Caco-2 (cell line): ENCODE measurements around the gene ANO3. TPM values are rescaled to one million over a fixed set of nuclear protein-coding genes. Genes with fewer than 3 reads are reported as not detected.
A peak's percentile ranks its signal among the peaks of the same experiment; 100 is the strongest.

Experiments used
- BruUV-seq: library from RNA; stranded (reverse); fragments of 400-500 nt; replicated peaks from 2 replicates; lab custom pipeline; 2021; lab: Mats Ljungman, UMichigan
- CTCF ChIA-PET: fragments of 300-600 bp; sonication (Branson Sonifier 250); formaldehyde crosslinking; loops from one replicate; lab custom pipeline; 2022; ENCODE audit warnings: antibody characterized with exemption; lab: Charles Lee
- POLR2A ChIA-PET: fragments of 300-600 bp; sonication (Branson Sonifier 250); formaldehyde crosslinking; loops from one replicate; lab custom pipeline; 2022; ENCODE audit warnings: antibody characterized with exemption; lab: Charles Lee
- DNase-seq, 2 experiments: peaks; one replicate each; pipeline versions ENCODE4 v3.0.0 to v3.0.0-alpha.2; 2020 to 2022
- H3K27me3 ChIP-seq: replicated peaks from 2 replicates; pipeline ENCODE4 v1.6.0; 2011; ENCODE audit warnings: low read length; ENCODE audit not compliant: control insufficient read depth, insufficient read depth
- H3K36me3 ChIP-seq: 2 replicates; pipeline ENCODE4 v1.5.1; 2011; ENCODE audit warnings: low read length; ENCODE audit not compliant: control insufficient read depth, insufficient read depth
- H3K4me1 ChIP-seq: fragments of 250-450 bp; sonication (Bioruptor Pico); 2 replicates; pipeline ENCODE4 v1.5.1; 2020; ENCODE audit warnings: mild to moderate bottlenecking
- H3K4me3 ChIP-seq: 2 replicates; pipeline ENCODE4 v1.5.1; 2011; ENCODE audit warnings: low read depth, mild to moderate bottlenecking, control low read depth, low read length
- H3K9me3 ChIP-seq: fragments of 250-450 bp; sonication (Bioruptor Pico); 2 replicates; pipeline ENCODE4 v1.5.1; 2020; ENCODE audit warnings: mild to moderate bottlenecking, moderate library complexity
- H3K27ac Mint-ChIP-seq: one replicate; pipeline ENCODE4 v1.8.0; 2022; ENCODE audit warnings: mixed read lengths; ENCODE audit not compliant: unreplicated experiment
- H3K27me3 Mint-ChIP-seq: one replicate; pipeline ENCODE4 v1.8.0; 2022; ENCODE audit warnings: mixed read lengths; ENCODE audit not compliant: insufficient read depth, unreplicated experiment
- H3K36me3 Mint-ChIP-seq: one replicate; pipeline ENCODE4 v1.8.0; 2022; ENCODE audit warnings: mild to moderate bottlenecking, mixed read lengths; ENCODE audit not compliant: insufficient read depth, unreplicated experiment
- H3K4me1 Mint-ChIP-seq: one replicate; pipeline ENCODE4 v1.8.0; 2022; ENCODE audit warnings: low read depth, mixed read lengths; ENCODE audit not compliant: unreplicated experiment
- H3K4me3 Mint-ChIP-seq: one replicate; pipeline ENCODE4 v1.8.0; 2022; ENCODE audit warnings: mild to moderate bottlenecking, moderate library complexity, mixed read lengths; ENCODE audit not compliant: unreplicated experiment
- H3K9me3 Mint-ChIP-seq: one replicate; pipeline ENCODE4 v1.8.0; 2022; ENCODE audit warnings: mixed read lengths; ENCODE audit not compliant: unreplicated experiment
- CTCF ChIP-seq, 2 experiments: fragments of 200-600 bp in 1 of 2; IDR thresholded peaks; 1 replicate in 1 of 2; 2 replicates in 1 of 2; pipeline versions ENCODE4 v1.5.1 to v1.8.0; 2011 to 2022; ENCODE audit warnings: antibody characterized with exemption in 1 of 2, control low read depth in 1 of 2, inconsistent platforms in 1 of 2, low read depth in 1 of 2, low read length in 1 of 2, mild to moderate bottlenecking in 1 of 2, moderate library complexity in 1 of 2; ENCODE audit not compliant: insufficient read depth in 1 of 2, severe bottlenecking in 1 of 2, unreplicated experiment in 1 of 2
- intact Hi-C: fragments of 100-400 bp; cut with micrococcal nuclease; formaldehyde crosslinking; loops from one replicate; pipeline ENCODE4 v1.10.0; 2022; ENCODE audit not compliant: unreplicated experiment
- total RNA-seq: library from RNA; stranded (reverse); gene quantifications from 2 replicates; pipeline ENCODE4 v1.2.3, GENCODE V29; 2022

The ANO3 gene
- total RNA-seq, 1 experiment from 2014 or later, result not detected

GRCh38 chr11:26551186-26551801, 219.4 kb downstream of the ANO3 start:
- Mint-ChIP-seq H3K27ac (no peak overlapping the region), H3K27me3 (peaks cover 5% of the 10 kb centered on the region), H3K36me3 (no peaks in the 10 kb centered on the region), H3K4me3 (no peak overlapping the region), H3K9me3 (no peaks in the 10 kb centered on the region), H3K4me1 (no peaks in the 10 kb centered on the region)
- no peaks in the 10 kb centered on the region for H3K36me3 ChIP-seq
- H3K27me3 ChIP-seq, result no peaks in the 10 kb centered on the region
- no TSS peak for BruUV-seq
- no peaks in the 10 kb centered on the region for H3K4me1 ChIP-seq
- peak; percentile 31 to 43 for TF ChIP-seq CTCF (IDR thresholded peaks at IDR 0.05; ENCODE audit: insufficient read depth in 1 of 2, low read depth in 1 of 2, low read length in 1 of 2, severe bottlenecking in 1 of 2, unreplicated experiment in 1 of 2)
- no peaks in the 10 kb centered on the region for H3K9me3 ChIP-seq
- H3K4me3 ChIP-seq, result no peak overlapping the region
- DNase-seq, result no peak
- ChIA-PET POLR2A (no interaction called here), CTCF (no interaction called here)
- intact Hi-C loops, result loop anchor here (1.0 kb wide), 1 partner anchor 254 kb away; no protein-coding TSS in a partner anchor

- Mint-ChIP-seq H3K36me3 (no peaks in the 10 kb centered on the region), H3K4me3 (no peak overlapping the region), H3K27ac (no peak overlapping the region), H3K4me1 (no peaks in the 10 kb centered on the region), H3K9me3 (no peaks in the 10 kb centered on the region), H3K27me3 (peaks cover 5% of the 10 kb centered on the region)
- Histone ChIP-seq H3K4me3 (no peak overlapping the region), H3K27me3 (no peaks in the 10 kb centered on the region), H3K9me3 (no peaks in the 10 kb centered on the region), H3K36me3 (no peaks in the 10 kb centered on the region), H3K4me1 (no peaks in the 10 kb centered on the region)
- no peak for DNase-seq
- intact Hi-C loops, result no loop called here
- CTCF ChIA-PET, result no interaction called here
- POLR2A ChIA-PET, result no interaction called here
- no TSS peak for BruUV-seq
- TF ChIP-seq CTCF (IDR thresholded peaks at IDR 0.05; ENCODE audit: insufficient read depth in 1 of 2, low read depth in 1 of 2, low read length in 1 of 2, severe bottlenecking in 1 of 2, unreplicated experiment in 1 of 2), result no peak
These were observed 221.3 kb downstream of the ANO3 start for GRCh38 chr11:26553182-26553581.

DNA sequence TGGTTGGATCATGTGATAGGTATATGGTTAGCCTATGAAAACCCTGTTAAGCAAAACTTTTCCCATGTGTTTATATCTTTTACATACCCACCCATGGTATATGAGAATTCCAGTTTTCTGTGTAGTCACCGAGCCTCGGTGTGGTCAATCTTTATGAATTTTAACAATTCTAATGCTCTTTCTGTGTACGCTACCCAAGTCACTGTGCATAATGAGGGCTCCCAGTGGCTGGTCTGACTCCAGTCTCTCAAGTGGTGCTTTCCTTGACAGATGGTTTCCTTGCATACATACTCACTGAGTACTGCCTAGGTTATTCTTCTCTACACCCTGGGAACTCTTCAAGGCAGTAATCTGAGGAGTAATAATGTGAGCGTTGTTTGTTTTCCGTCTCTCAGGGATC, 222.5 kb downstream of the ANO3 start:
- DNase-seq, result no peak
- H3K36me3 ChIP-seq, result no peaks in the 10 kb centered on the region
- peaks cover 5% of the 10 kb centered on the region for H3K27me3 Mint-ChIP-seq
- ChIA-PET CTCF (no interaction called here), POLR2A (no interaction called here)
- H3K4me3 Mint-ChIP-seq, result no peak overlapping the region
- no peak overlapping the region for H3K27ac Mint-ChIP-seq
- no peaks in the 10 kb centered on the region for H3K27me3 ChIP-seq
- no peak overlapping the region for H3K4me3 ChIP-seq
- H3K36me3 Mint-ChIP-seq, result no peaks in the 10 kb centered on the region
- intact Hi-C loops, result no loop called here
- H3K9me3 Mint-ChIP-seq, result no peaks in the 10 kb centered on the region
- H3K4me1 ChIP-seq, result no peaks in the 10 kb centered on the region
- H3K4me1 Mint-ChIP-seq, result no peaks in the 10 kb centered on the region
- no peak for TF ChIP-seq CTCF (IDR thresholded peaks at IDR 0.05; ENCODE audit: insufficient read depth in 1 of 2, low read depth in 1 of 2, low read length in 1 of 2, severe bottlenecking in 1 of 2, unreplicated experiment in 1 of 2)
- no TSS peak for BruUV-seq
- H3K9me3 ChIP-seq, result no peaks in the 10 kb centered on the region
